DND-41 (cell line): Measurements from ENCODE around the gene CRY2.
A peak's percentile ranks its signal among the peaks of the same experiment; 100 is the strongest.

ENCODE experiments used
- ATAC-seq: fragments of 200-7000 bp; cut with Tn5 transposase; 3 replicates; pipeline ENCODE4 v1.9.1; 2021; ENCODE audit warnings: low read depth; ENCODE audit not compliant: insufficient read depth
- DNase-seq: peaks from one replicate; pipeline ENCODE4 v3.0.0-alpha.2; 2020
- H2AFZ ChIP-seq: 2 replicates; pipeline ENCODE4 v1.6.0; 2012; ENCODE audit warnings: low read depth, low read length
- H3K27ac ChIP-seq: 2 replicates; pipeline ENCODE4 v1.5.1; 2012; ENCODE audit warnings: low read length, inconsistent platforms
- H3K27me3 ChIP-seq: fragments of 200-600 bp; sonication (generic); 2 replicates; pipeline ENCODE4 v1.6.0; 2012; ENCODE audit warnings: low read length, mild to moderate bottlenecking, inconsistent platforms; ENCODE audit not compliant: insufficient read depth, poor library complexity
- H3K36me3 ChIP-seq: 2 replicates; pipeline ENCODE4 v1.5.1; 2012; ENCODE audit warnings: low read length, inconsistent platforms; ENCODE audit not compliant: insufficient read depth
- H3K4me1 ChIP-seq: 2 replicates; pipeline ENCODE4 v1.5.1; 2012; ENCODE audit warnings: mild to moderate bottlenecking, low read length; ENCODE audit not compliant: insufficient read depth
- H3K4me2 ChIP-seq: 2 replicates; pipeline ENCODE4 v1.6.0; 2012; ENCODE audit warnings: mild to moderate bottlenecking, moderate library complexity, low read length, inconsistent platforms; ENCODE audit not compliant: insufficient read depth
- H3K4me3 ChIP-seq, 2 experiments: fragments of 200-600 bp in 1 of 2; shearing (Covaris generic) in 1 of 2; 2 replicates each; pipeline ENCODE4 v1.5.1; 2012 to 2016; ENCODE audit warnings: inconsistent platforms in 2 of 2, low read length in 2 of 2, mild to moderate bottlenecking in 2 of 2, low read depth in 1 of 2, moderate library complexity in 1 of 2
- H3K79me2 ChIP-seq: 2 replicates; pipeline ENCODE4 v1.6.0; 2012; ENCODE audit warnings: low read length, inconsistent platforms; ENCODE audit not compliant: insufficient read depth
- H3K9ac ChIP-seq: 2 replicates; pipeline ENCODE4 v1.6.0; 2012; ENCODE audit warnings: low read depth, mild to moderate bottlenecking, inconsistent platforms, low read length, moderate library complexity
- H3K9me3 ChIP-seq: 2 replicates; pipeline ENCODE4 v1.5.1; 2012; ENCODE audit warnings: low read length, moderate library complexity, mild to moderate bottlenecking, inconsistent platforms; ENCODE audit not compliant: insufficient read depth, severe bottlenecking
- H4K20me1 ChIP-seq: 2 replicates; pipeline ENCODE4 v1.6.0; 2012; ENCODE audit warnings: low read length; ENCODE audit not compliant: insufficient read depth
- EZH2 ChIP-seq: IDR thresholded peaks from 3 replicates; pipeline ENCODE4 v1.6.1; 2012; ENCODE audit warnings: borderline replicate concordance, low read depth, mild to moderate bottlenecking, moderate library complexity, low read length, inconsistent platforms; ENCODE audit not compliant: severe bottlenecking
- TF ChIP-seq, protein P1 (sequence below): IDR thresholded peaks from 2 replicates; pipeline ENCODE4 v1.5.1; 2012; ENCODE audit warnings: borderline replicate concordance, low read length, moderate library complexity, mild to moderate bottlenecking; ENCODE audit not compliant: poor library complexity, severe bottlenecking; ENCODE audit errors: extremely low read depth

Gene CRY2

GRCh38 chr11:45830596-45830995 is 16.7 kb upstream of the CRY2 start:
- Histone ChIP-seq H3K36me3 (no peaks in the 10 kb centered on the region), H3K27me3 (no peaks in the 10 kb centered on the region), H3K4me3 (no peak overlapping the region), H4K20me1 (no peaks in the 10 kb centered on the region), H3K9me3 (no peaks in the 10 kb centered on the region), H3K4me2 (no peak overlapping the region), H3K4me1 (peaks cover 32% of the 10 kb centered on the region), H2AFZ (no peak overlapping the region), H3K27ac (no peak overlapping the region), H3K79me2 (peaks cover 2% of the 10 kb centered on the region), H3K9ac (no peak overlapping the region)
- TF ChIP-seq, protein P1, sequence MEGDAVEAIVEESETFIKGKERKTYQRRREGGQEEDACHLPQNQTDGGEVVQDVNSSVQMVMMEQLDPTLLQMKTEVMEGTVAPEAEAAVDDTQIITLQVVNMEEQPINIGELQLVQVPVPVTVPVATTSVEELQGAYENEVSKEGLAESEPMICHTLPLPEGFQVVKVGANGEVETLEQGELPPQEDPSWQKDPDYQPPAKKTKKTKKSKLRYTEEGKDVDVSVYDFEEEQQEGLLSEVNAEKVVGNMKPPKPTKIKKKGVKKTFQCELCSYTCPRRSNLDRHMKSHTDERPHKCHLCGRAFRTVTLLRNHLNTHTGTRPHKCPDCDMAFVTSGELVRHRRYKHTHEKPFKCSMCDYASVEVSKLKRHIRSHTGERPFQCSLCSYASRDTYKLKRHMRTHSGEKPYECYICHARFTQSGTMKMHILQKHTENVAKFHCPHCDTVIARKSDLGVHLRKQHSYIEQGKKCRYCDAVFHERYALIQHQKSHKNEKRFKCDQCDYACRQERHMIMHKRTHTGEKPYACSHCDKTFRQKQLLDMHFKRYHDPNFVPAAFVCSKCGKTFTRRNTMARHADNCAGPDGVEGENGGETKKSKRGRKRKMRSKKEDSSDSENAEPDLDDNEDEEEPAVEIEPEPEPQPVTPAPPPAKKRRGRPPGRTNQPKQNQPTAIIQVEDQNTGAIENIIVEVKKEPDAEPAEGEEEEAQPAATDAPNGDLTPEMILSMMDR, result no peak
- no peak for TF ChIP-seq EZH2
- no peak for DNase-seq
- no peak for ATAC-seq

DNA sequence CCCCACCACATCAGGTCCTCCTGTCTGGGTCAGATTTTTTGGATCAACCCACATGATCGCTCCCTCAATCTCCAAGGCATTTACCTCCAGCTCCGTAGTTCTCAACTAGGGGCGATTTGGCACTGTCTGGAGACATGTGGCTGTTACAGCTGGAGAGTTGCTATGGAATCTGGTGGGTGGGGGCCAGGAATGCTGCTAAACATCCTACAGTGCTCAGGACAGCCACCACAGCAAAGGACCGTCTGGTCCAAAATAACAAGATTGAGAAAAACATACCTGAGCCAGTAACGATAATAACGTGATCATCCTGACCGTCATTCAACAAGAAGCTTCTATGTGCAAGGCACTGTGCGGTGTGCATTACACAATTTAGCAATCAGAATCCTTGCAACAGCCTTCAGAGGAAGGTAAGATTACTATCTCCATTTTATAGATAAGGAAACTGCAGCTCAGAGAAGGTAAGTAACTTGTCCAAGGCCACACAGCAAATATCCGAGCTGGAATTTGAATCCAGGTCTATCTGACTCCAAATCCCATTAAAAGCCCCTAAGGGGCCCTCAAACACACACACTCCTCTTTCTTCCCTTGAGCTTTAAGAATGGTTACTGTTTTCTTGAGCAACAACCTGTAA is 14.3 kb upstream of the CRY2 start:
- no peak for DNase-seq
- TF ChIP-seq, protein P1, result no peak
- H3K27ac ChIP-seq, result peak overlapping the region; percentile 97

DNA sequence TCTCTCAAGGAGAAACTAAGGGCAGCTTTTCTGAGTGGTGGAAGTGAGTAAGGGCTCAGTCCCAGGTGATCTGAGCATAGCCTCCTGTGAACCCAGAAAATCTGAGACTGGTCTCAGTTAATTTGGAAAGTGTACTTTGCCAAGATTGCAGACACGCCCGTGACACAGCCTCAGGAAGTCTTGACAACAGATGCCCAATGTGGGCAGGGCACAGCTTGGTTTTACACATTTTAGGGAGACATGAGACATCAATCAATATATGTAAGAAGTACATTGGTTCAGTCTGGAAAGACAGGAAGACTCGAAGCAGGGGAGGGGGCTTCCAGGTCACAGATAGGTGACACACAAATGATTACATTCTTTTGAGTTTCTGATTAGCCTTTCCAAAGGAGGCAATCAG is 13.5 kb upstream of the CRY2 start:
- Histone ChIP-seq H3K4me3 (peak overlapping the region in 1 of 2 experiments; percentile 63; a peak in 3 of 4 replicates), H3K27ac (peak overlapping the region; percentile 97), H3K79me2 (peaks cover 2% of the 10 kb centered on the region), H3K27me3 (no peaks in the 10 kb centered on the region), H3K4me2 (peak overlapping the region; percentile 78), H3K9me3 (no peaks in the 10 kb centered on the region), H3K36me3 (no peaks in the 10 kb centered on the region), H3K4me1 (peaks cover 34% of the 10 kb centered on the region), H3K9ac (peak overlapping the region; percentile 59), H2AFZ (peak overlapping the region; percentile 95), H4K20me1 (no peaks in the 10 kb centered on the region)
- no peak for TF ChIP-seq EZH2
- TF ChIP-seq, protein P1, result no peak
- DNase-seq, result peak; percentile 56
- ATAC-seq, result peak; percentile 21

More for the DNA sequence above, 14.3 kb upstream of the CRY2 start:
- Histone ChIP-seq H3K9ac (peak overlapping the region; percentile 59; the same call in 1 of the 2 replicates), H3K4me2 (peak overlapping the region; percentile 78), H3K9me3 (no peaks in the 10 kb centered on the region), H2AFZ (peak overlapping the region; percentile 16; the same call in 1 of the 2 replicates), H4K20me1 (no peaks in the 10 kb centered on the region), H3K27me3 (no peaks in the 10 kb centered on the region), H3K4me1 (peaks cover 34% of the 10 kb centered on the region), H3K4me3 (peak overlapping the region in 1 of 2 experiments; percentile 63; a peak in 1 of 4 replicates), H3K36me3 (no peaks in the 10 kb centered on the region), H3K79me2 (peaks cover 2% of the 10 kb centered on the region)
- ATAC-seq, result no peak
